Panc1 (cell line): ENCODE data around the gene ADA.

Source experiments
- POLR2AphosphoS5 ChIP-seq: IDR thresholded peaks from 2 replicates; pipeline ENCODE4 v1.6.1; 2012; ENCODE audit warnings: mild to moderate bottlenecking, low read depth, low read length, moderate library complexity
- SIN3A ChIP-seq: IDR thresholded peaks from 2 replicates; pipeline ENCODE4 v1.6.1; 2012; ENCODE audit warnings: low read depth, mild to moderate bottlenecking, low read length, moderate library complexity, borderline replicate concordance; ENCODE audit not compliant: insufficient read depth
- TF ChIP-seq, protein P1 (sequence below): fragments of 450-650 bp; IDR thresholded peaks from 2 replicates; pipeline ENCODE4 v1.5.1; 2017; ENCODE audit warnings: mild to moderate bottlenecking
- TF ChIP-seq, protein P2 (sequence below), 2 experiments: IDR thresholded peaks; 2 replicates each; pipeline ENCODE4 v1.6.1; 2011 to 2012; ENCODE audit warnings: low read depth in 2 of 2, control low read depth in 1 of 2, low read length in 1 of 2, mild to moderate bottlenecking in 1 of 2, moderate library complexity in 1 of 2; ENCODE audit not compliant: insufficient read depth in 1 of 2

DNA sequence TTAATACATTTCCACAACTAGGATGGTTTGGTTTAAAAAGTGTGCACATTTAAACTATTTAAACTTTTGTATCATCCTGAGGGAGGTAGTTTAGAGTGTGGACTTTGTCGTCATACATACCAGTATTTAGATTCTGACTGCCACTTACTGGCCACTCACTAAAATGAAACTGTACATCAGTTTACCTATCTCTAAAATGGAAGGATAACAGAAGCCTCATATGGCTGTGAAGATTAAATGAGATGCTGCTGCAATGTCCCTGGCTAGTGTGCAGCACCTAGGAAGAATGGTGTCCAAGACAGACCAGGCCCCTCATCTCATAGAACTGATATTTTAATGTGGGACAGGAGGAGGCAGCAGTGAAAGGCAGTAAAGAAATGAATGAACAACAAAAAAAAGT is 81.1 kb downstream of the ADA start:
- TF ChIP-seq, protein P1, sequence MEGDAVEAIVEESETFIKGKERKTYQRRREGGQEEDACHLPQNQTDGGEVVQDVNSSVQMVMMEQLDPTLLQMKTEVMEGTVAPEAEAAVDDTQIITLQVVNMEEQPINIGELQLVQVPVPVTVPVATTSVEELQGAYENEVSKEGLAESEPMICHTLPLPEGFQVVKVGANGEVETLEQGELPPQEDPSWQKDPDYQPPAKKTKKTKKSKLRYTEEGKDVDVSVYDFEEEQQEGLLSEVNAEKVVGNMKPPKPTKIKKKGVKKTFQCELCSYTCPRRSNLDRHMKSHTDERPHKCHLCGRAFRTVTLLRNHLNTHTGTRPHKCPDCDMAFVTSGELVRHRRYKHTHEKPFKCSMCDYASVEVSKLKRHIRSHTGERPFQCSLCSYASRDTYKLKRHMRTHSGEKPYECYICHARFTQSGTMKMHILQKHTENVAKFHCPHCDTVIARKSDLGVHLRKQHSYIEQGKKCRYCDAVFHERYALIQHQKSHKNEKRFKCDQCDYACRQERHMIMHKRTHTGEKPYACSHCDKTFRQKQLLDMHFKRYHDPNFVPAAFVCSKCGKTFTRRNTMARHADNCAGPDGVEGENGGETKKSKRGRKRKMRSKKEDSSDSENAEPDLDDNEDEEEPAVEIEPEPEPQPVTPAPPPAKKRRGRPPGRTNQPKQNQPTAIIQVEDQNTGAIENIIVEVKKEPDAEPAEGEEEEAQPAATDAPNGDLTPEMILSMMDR = no peak
- no peak for TF ChIP-seq POLR2AphosphoS5
- TF ChIP-seq, protein P2, sequence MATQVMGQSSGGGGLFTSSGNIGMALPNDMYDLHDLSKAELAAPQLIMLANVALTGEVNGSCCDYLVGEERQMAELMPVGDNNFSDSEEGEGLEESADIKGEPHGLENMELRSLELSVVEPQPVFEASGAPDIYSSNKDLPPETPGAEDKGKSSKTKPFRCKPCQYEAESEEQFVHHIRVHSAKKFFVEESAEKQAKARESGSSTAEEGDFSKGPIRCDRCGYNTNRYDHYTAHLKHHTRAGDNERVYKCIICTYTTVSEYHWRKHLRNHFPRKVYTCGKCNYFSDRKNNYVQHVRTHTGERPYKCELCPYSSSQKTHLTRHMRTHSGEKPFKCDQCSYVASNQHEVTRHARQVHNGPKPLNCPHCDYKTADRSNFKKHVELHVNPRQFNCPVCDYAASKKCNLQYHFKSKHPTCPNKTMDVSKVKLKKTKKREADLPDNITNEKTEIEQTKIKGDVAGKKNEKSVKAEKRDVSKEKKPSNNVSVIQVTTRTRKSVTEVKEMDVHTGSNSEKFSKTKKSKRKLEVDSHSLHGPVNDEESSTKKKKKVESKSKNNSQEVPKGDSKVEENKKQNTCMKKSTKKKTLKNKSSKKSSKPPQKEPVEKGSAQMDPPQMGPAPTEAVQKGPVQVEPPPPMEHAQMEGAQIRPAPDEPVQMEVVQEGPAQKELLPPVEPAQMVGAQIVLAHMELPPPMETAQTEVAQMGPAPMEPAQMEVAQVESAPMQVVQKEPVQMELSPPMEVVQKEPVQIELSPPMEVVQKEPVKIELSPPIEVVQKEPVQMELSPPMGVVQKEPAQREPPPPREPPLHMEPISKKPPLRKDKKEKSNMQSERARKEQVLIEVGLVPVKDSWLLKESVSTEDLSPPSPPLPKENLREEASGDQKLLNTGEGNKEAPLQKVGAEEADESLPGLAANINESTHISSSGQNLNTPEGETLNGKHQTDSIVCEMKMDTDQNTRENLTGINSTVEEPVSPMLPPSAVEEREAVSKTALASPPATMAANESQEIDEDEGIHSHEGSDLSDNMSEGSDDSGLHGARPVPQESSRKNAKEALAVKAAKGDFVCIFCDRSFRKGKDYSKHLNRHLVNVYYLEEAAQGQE (IDR thresholded peaks at IDR 0.05; ENCODE audit: insufficient read depth in 1 of 2, low read depth in 2 of 2, low read length in 1 of 2) = no peak
- no peak for TF ChIP-seq SIN3A
